WTC11 (cell line): ENCODE data around the gene KCNIP1.

Source experiments
- GABPB1 ChIP-seq: sonication (generic); formaldehyde crosslinking; IDR thresholded peaks from 2 replicates; pipeline ENCODE4 v1.8.1; 2023; ENCODE audit warnings: mild to moderate bottlenecking, missing genetic modification reagents
- NR3C1 ChIP-seq: sonication (generic); formaldehyde crosslinking; conservative IDR thresholded peaks from 2 replicates; pipeline ENCODE4 v1.8.1; 2023; ENCODE audit warnings: low read depth, mild to moderate bottlenecking, missing genetic modification reagents
- SP1 ChIP-seq: sonication (generic); formaldehyde crosslinking; conservative IDR thresholded peaks from 2 replicates; pipeline ENCODE4 v1.8.1; 2022; ENCODE audit warnings: missing genetic modification reagents
- ZNF263 ChIP-seq: sonication (generic); formaldehyde crosslinking; IDR thresholded peaks from 2 replicates; pipeline ENCODE4 v1.8.1; 2022; ENCODE audit warnings: low read depth, mild to moderate bottlenecking, moderate library complexity, missing genetic modification reagents
- ZNF317 ChIP-seq: sonication (generic); formaldehyde crosslinking; IDR thresholded peaks from 2 replicates; pipeline ENCODE4 v1.8.1; 2023; ENCODE audit warnings: low read depth, mild to moderate bottlenecking, moderate library complexity, missing genetic modification reagents, borderline replicate concordance
- TF ChIP-seq, protein P1 (sequence below): sonication (generic); formaldehyde crosslinking; conservative IDR thresholded peaks from 2 replicates; pipeline ENCODE4 v1.8.1; 2022; ENCODE audit warnings: mild to moderate bottlenecking, missing genetic modification reagents
- TF ChIP-seq, protein P2 (sequence below): sonication (generic); formaldehyde crosslinking; IDR thresholded peaks from 2 replicates; pipeline ENCODE4 v1.8.1; 2023; ENCODE audit warnings: mild to moderate bottlenecking, missing genetic modification reagents, moderate library complexity
- TF ChIP-seq, protein P3 (sequence below): fragments of 200-600 bp; IDR thresholded peaks from 2 replicates; pipeline ENCODE4 v1.8.0; 2022; ENCODE audit warnings: antibody characterized with exemption
- TF ChIP-seq, protein P4 (sequence below): sonication (generic); formaldehyde crosslinking; IDR thresholded peaks from 2 replicates; pipeline ENCODE4 v1.8.0; 2022; ENCODE audit warnings: mild to moderate bottlenecking, missing genetic modification reagents
- TF ChIP-seq, protein P5 (sequence below): sonication (generic); formaldehyde crosslinking; IDR thresholded peaks from 2 replicates; pipeline ENCODE4 v1.8.1; 2022; ENCODE audit warnings: low read depth, mild to moderate bottlenecking, moderate library complexity, missing genetic modification reagents, borderline replicate concordance
- TF ChIP-seq, protein P6 (sequence below): sonication (generic); formaldehyde crosslinking; IDR thresholded peaks from 2 replicates; pipeline ENCODE4 v1.8.1; 2022; ENCODE audit warnings: low read depth, missing genetic modification reagents, borderline replicate concordance

DNA sequence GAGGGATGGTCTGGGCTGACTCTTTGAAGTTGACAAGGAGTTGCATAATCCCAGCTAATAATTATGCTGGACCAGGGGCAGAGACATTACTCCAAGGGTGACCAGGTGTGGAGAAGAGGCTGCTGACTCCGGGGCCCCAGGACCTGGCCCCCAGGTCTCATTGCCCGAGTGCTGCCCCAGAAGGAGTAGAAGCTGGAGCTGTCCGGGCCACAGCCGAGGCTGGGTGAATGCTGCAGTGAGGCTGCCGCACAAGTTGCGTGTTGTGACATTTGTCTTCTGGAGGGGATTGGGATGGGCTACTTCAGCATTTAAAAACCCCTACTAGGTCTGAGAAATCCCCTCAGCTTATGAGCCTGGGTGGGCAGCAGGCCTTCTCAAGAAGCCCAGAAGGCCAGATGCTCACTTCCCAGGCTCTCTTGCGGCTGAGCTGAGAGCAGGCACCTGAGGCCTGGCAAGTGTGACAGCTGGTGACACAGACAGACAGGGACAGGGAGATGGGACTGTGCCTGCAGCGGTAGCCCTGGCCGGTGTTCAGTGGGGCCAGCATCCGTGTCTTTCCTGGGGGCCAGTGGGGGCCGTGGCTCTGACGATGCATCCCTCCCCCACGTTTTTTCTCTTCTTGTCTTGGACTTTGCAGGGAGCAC, 122.8 kb downstream of the KCNIP1 start:
- TF ChIP-seq ZNF263, result no peak
- TF ChIP-seq GABPB1, result no peak
- TF ChIP-seq, protein P1, sequence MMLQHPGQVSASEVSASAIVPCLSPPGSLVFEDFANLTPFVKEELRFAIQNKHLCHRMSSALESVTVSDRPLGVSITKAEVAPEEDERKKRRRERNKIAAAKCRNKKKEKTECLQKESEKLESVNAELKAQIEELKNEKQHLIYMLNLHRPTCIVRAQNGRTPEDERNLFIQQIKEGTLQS (CRISPR knock-in tag), result no peak
- TF ChIP-seq NR3C1 (CRISPR knock-in tag), result no peak
- TF ChIP-seq, protein P2, sequence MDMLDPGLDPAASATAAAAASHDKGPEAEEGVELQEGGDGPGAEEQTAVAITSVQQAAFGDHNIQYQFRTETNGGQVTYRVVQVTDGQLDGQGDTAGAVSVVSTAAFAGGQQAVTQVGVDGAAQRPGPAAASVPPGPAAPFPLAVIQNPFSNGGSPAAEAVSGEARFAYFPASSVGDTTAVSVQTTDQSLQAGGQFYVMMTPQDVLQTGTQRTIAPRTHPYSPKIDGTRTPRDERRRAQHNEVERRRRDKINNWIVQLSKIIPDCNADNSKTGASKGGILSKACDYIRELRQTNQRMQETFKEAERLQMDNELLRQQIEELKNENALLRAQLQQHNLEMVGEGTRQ (CRISPR knock-in tag), result no peak
- TF ChIP-seq, protein P3, sequence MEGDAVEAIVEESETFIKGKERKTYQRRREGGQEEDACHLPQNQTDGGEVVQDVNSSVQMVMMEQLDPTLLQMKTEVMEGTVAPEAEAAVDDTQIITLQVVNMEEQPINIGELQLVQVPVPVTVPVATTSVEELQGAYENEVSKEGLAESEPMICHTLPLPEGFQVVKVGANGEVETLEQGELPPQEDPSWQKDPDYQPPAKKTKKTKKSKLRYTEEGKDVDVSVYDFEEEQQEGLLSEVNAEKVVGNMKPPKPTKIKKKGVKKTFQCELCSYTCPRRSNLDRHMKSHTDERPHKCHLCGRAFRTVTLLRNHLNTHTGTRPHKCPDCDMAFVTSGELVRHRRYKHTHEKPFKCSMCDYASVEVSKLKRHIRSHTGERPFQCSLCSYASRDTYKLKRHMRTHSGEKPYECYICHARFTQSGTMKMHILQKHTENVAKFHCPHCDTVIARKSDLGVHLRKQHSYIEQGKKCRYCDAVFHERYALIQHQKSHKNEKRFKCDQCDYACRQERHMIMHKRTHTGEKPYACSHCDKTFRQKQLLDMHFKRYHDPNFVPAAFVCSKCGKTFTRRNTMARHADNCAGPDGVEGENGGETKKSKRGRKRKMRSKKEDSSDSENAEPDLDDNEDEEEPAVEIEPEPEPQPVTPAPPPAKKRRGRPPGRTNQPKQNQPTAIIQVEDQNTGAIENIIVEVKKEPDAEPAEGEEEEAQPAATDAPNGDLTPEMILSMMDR, result no peak
- TF ChIP-seq, protein P4, sequence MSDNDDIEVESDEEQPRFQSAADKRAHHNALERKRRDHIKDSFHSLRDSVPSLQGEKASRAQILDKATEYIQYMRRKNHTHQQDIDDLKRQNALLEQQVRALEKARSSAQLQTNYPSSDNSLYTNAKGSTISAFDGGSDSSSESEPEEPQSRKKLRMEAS (CRISPR knock-in tag), result no peak
- TF ChIP-seq SP1 (CRISPR knock-in tag), result no peak
- TF ChIP-seq, protein P5, sequence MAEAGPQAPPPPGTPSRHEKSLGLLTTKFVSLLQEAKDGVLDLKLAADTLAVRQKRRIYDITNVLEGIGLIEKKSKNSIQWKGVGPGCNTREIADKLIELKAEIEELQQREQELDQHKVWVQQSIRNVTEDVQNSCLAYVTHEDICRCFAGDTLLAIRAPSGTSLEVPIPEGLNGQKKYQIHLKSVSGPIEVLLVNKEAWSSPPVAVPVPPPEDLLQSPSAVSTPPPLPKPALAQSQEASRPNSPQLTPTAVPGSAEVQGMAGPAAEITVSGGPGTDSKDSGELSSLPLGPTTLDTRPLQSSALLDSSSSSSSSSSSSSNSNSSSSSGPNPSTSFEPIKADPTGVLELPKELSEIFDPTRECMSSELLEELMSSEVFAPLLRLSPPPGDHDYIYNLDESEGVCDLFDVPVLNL, result no peak
- no peak for TF ChIP-seq ZNF317 (CRISPR knock-in tag)
- TF ChIP-seq, protein P6, sequence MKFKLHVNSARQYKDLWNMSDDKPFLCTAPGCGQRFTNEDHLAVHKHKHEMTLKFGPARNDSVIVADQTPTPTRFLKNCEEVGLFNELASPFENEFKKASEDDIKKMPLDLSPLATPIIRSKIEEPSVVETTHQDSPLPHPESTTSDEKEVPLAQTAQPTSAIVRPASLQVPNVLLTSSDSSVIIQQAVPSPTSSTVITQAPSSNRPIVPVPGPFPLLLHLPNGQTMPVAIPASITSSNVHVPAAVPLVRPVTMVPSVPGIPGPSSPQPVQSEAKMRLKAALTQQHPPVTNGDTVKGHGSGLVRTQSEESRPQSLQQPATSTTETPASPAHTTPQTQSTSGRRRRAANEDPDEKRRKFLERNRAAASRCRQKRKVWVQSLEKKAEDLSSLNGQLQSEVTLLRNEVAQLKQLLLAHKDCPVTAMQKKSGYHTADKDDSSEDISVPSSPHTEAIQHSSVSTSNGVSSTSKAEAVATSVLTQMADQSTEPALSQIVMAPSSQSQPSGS (CRISPR knock-in tag), result no peak
